KG1 (cell line): ENCODE data around the gene CDK17.
"Not testable (repeated sequence)": the region's sequence is repeated elsewhere in the genome, so short reads cannot be mapped to it uniquely, and the experiment has no call there.

Experiments
- DNase-seq: peaks from one replicate; lab custom pipeline; 2025; lab: John Stamatoyannopoulos, UW

Gene CDK17

GRCh38 chr12:96387981-96388380, 12.3 kb downstream of the CDK17 start:
- no peak for DNase-seq

GRCh38 chr12:96386794-96387193, 13.4 kb downstream of the CDK17 start:
- no peak for DNase-seq

- DNase-seq: no peak
These were observed 16.2 kb downstream of the CDK17 start for GRCh38 chr12:96383991-96384390.

GRCh38 chr12:96383371-96383770, 16.9 kb downstream of the CDK17 start:
- no peak for DNase-seq

- DNase-seq: not testable (repeated sequence)
These were observed 20.5 kb downstream of the CDK17 start for GRCh38 chr12:96379743-96380142.

GRCh38 chr12:96378319-96378718, 21.9 kb downstream of the CDK17 start:
- no peak for DNase-seq

GRCh38 chr12:96376865-96377264, 23.4 kb downstream of the CDK17 start:
- DNase-seq: no peak

- DNase-seq: no peak
These were observed 24.2 kb downstream of the CDK17 start for GRCh38 chr12:96375841-96376604.

- DNase-seq: no peak
These were observed 25.1 kb downstream of the CDK17 start for GRCh38 chr12:96375170-96375569.

GRCh38 chr12:96371790-96372699, 28.2 kb downstream of the CDK17 start:
- DNase-seq: no peak

GRCh38 chr12:96371138-96371789, 29.0 kb downstream of the CDK17 start:
- DNase-seq: no peak

GRCh38 chr12:96368687-96369086, 31.6 kb downstream of the CDK17 start:
- no peak for DNase-seq

- no peak for DNase-seq
These were observed 32.0 kb downstream of the CDK17 start for GRCh38 chr12:96368233-96368632.

- DNase-seq: no peak
These were observed 33.9 kb downstream of the CDK17 start for GRCh38 chr12:96366381-96366654.

- no peak for DNase-seq
These were observed 34.4 kb downstream of the CDK17 start for GRCh38 chr12:96365604-96366380.

GRCh38 chr12:96364092-96364700, 36.0 kb downstream of the CDK17 start:
- DNase-seq: no peak

GRCh38 chr12:96361074-96361473, 39.2 kb downstream of the CDK17 start:
- no peak for DNase-seq

- no peak for DNase-seq
These were observed 39.7 kb downstream of the CDK17 start for GRCh38 chr12:96360550-96360949.

GRCh38 chr12:96359328-96359727, 40.9 kb downstream of the CDK17 start:
- no peak for DNase-seq

- DNase-seq: no peak
These were observed 43.4 kb downstream of the CDK17 start for GRCh38 chr12:96356831-96357230.

- DNase-seq: no peak
These were observed 45.2 kb downstream of the CDK17 start for GRCh38 chr12:96354844-96355534.
